ENCODE measurements around the gene DCTD. TPM values are rescaled to one million over a fixed set of nuclear protein-coding genes. Genes with fewer than 3 reads are reported as not detected.

DCTD gene
- total and polyA plus RNA-seq, 2 experiments from 2014 or later, result 133 to 170 TPM

- no peaks in the 10 kb centered on the region for H3K27me3 ChIP-seq (replicated peaks; ENCODE audit: insufficient read depth)
- no peak overlapping the region for H3K27ac ChIP-seq
- TF ChIP-seq EZH2 (IDR thresholded peaks at IDR 0.05; ENCODE audit: insufficient read depth, poor library complexity, severe bottlenecking) (no peak), EZH2phosphoT487 (IDR thresholded peaks at IDR 0.05; ENCODE audit: insufficient read depth, low read depth) (no peak)
- H3K4me2 ChIP-seq (ENCODE audit: unreplicated experiment), result no peak overlapping the region
- peaks cover 14% of the 10 kb centered on the region for H3K79me2 ChIP-seq (ENCODE audit: insufficient read depth)
- H3K4me1 ChIP-seq (ENCODE audit: insufficient read depth), result no peaks in the 10 kb centered on the region
- 90% methylated on average over 19 of the region's 19 CpGs for WGBS, 2 experiments (ENCODE audit: low coverage in 1 of 2, low lambda C conversion rate in 2 of 2, missing lambda C conversion rate in 2 of 2)
- no peaks in the 10 kb centered on the region for H3F3A ChIP-seq (ENCODE audit: insufficient read depth)
- H3K9me3 ChIP-seq (ENCODE audit: low read depth), result no peaks in the 10 kb centered on the region
- H3K36me3 ChIP-seq (ENCODE audit: low read depth), result peaks cover 50% of the 10 kb centered on the region
- no peak overlapping the region for H3K9ac ChIP-seq
- H3K9me2 ChIP-seq (ENCODE audit: insufficient read depth), result no peaks in the 10 kb centered on the region
- H4K20me1 ChIP-seq (ENCODE audit: insufficient read depth), result no peaks in the 10 kb centered on the region
- in situ Hi-C loops (cut with MboI), result no loop called here
- no peak overlapping the region for H3K4me3 ChIP-seq
- DNase-seq, result no peak
- H2AFZ ChIP-seq, result no peak overlapping the region
Measured at GRCh38 chr4:182893474-182894080, 23.6 kb downstream of the DCTD start.

- TF ChIP-seq EZH2phosphoT487 (IDR thresholded peaks at IDR 0.05; ENCODE audit: insufficient read depth, low read depth) (no peak), EZH2 (IDR thresholded peaks at IDR 0.05; ENCODE audit: insufficient read depth, poor library complexity, severe bottlenecking) (no peak)
- no peaks in the 10 kb centered on the region for H3K9me3 ChIP-seq (ENCODE audit: low read depth)
- no peaks in the 10 kb centered on the region for H3F3A ChIP-seq (ENCODE audit: insufficient read depth)
- no peaks in the 10 kb centered on the region for H3K9me2 ChIP-seq (ENCODE audit: insufficient read depth)
- H3K4me1 ChIP-seq (ENCODE audit: insufficient read depth), result no peaks in the 10 kb centered on the region
- in situ Hi-C loops (cut with MboI), result no loop called here
- H4K20me1 ChIP-seq (ENCODE audit: insufficient read depth), result no peaks in the 10 kb centered on the region
- DNase-seq, result no peak
- no peak overlapping the region for H3K4me2 ChIP-seq (ENCODE audit: unreplicated experiment)
- no peaks in the 10 kb centered on the region for H3K27me3 ChIP-seq (replicated peaks; ENCODE audit: insufficient read depth)
- peaks cover 51% of the 10 kb centered on the region for H3K36me3 ChIP-seq (ENCODE audit: low read depth)
- H3K79me2 ChIP-seq (ENCODE audit: insufficient read depth), result peaks cover 11% of the 10 kb centered on the region
- H3K27ac ChIP-seq, result no peak overlapping the region
- no peak overlapping the region for H3K9ac ChIP-seq
- no peak overlapping the region for H2AFZ ChIP-seq
- no peak overlapping the region for H3K4me3 ChIP-seq
- WGBS, 2 experiments (ENCODE audit: low coverage in 1 of 2, low lambda C conversion rate in 2 of 2, missing lambda C conversion rate in 2 of 2), result 96 to 98% methylated on average over 6 of the region's 6 CpGs
Measured at GRCh38 chr4:182893047-182893446, 24.1 kb downstream of the DCTD start.

GRCh38 chr4:182890202-182890601 lies 27.0 kb downstream of the DCTD start:
- DNase-seq, result no peak
- no peaks in the 10 kb centered on the region for H3K9me3 ChIP-seq (ENCODE audit: low read depth)
- TF ChIP-seq EZH2 (IDR thresholded peaks at IDR 0.05; ENCODE audit: insufficient read depth, poor library complexity, severe bottlenecking), result no peak
- no peak for TF ChIP-seq EZH2phosphoT487 (IDR thresholded peaks at IDR 0.05; ENCODE audit: insufficient read depth, low read depth)
- H3K36me3 ChIP-seq (ENCODE audit: low read depth), result peaks cover 70% of the 10 kb centered on the region
- no peak overlapping the region for H3K4me2 ChIP-seq (ENCODE audit: unreplicated experiment)
- no peak overlapping the region for H3K4me3 ChIP-seq
- no peak overlapping the region for H3K27ac ChIP-seq
- H3K9ac ChIP-seq, result no peak overlapping the region
- H3F3A ChIP-seq (ENCODE audit: insufficient read depth), result 0 out of 2 replicates have a peak, but pooled peaks cover under 1% of the 10 kb centered on the region
- no peaks in the 10 kb centered on the region for H3K9me2 ChIP-seq (ENCODE audit: insufficient read depth)
- H2AFZ ChIP-seq, result no peak overlapping the region
- in situ Hi-C loops (cut with MboI), result no loop called here
- no peaks in the 10 kb centered on the region for H3K27me3 ChIP-seq (replicated peaks; ENCODE audit: insufficient read depth)
- 86 to 90% methylated on average over 10 of the region's 10 CpGs for WGBS, 2 experiments (ENCODE audit: low coverage in 1 of 2, low lambda C conversion rate in 2 of 2, missing lambda C conversion rate in 2 of 2)
- H3K4me1 ChIP-seq (ENCODE audit: insufficient read depth), result no peaks in the 10 kb centered on the region
- H4K20me1 ChIP-seq (ENCODE audit: insufficient read depth), result no peaks in the 10 kb centered on the region
- H3K79me2 ChIP-seq (ENCODE audit: insufficient read depth), result 0 out of 2 replicates have a peak, but pooled peaks cover 5% of the 10 kb centered on the region

GRCh38 chr4:182888891-182889290 lies 28.3 kb downstream of the DCTD start:
- in situ Hi-C loops (cut with MboI), result no loop called here
- Histone ChIP-seq H3K4me1 (ENCODE audit: insufficient read depth) (no peaks in the 10 kb centered on the region), H3K79me2 (ENCODE audit: insufficient read depth) (0 out of 2 replicates have a peak, but pooled peaks cover 5% of the 10 kb centered on the region)

More at GRCh38 chr4:182888891-182889290, 28.3 kb downstream of the DCTD start:
- H3K36me3 ChIP-seq (ENCODE audit: low read depth), result peaks cover 73% of the 10 kb centered on the region
- no peak overlapping the region for H3K9ac ChIP-seq
- no peak overlapping the region for H3K4me2 ChIP-seq (ENCODE audit: unreplicated experiment)
- H3F3A ChIP-seq (ENCODE audit: insufficient read depth), result 0 out of 2 replicates have a peak, but pooled peaks cover 7% of the 10 kb centered on the region
- H3K9me3 ChIP-seq (ENCODE audit: low read depth), result no peaks in the 10 kb centered on the region
- no peak overlapping the region for H2AFZ ChIP-seq
- H3K4me3 ChIP-seq, result no peak overlapping the region
- no peak for TF ChIP-seq EZH2phosphoT487 (IDR thresholded peaks at IDR 0.05; ENCODE audit: insufficient read depth, low read depth)
- DNase-seq, result no peak
- no peaks in the 10 kb centered on the region for H3K9me2 ChIP-seq (ENCODE audit: insufficient read depth)
- WGBS, 2 experiments (ENCODE audit: low coverage in 1 of 2, low lambda C conversion rate in 2 of 2, missing lambda C conversion rate in 2 of 2), result 87 to 91% methylated on average over 4 of the region's 4 CpGs
- H4K20me1 ChIP-seq (ENCODE audit: insufficient read depth), result no peaks in the 10 kb centered on the region
- no peaks in the 10 kb centered on the region for H3K27me3 ChIP-seq (replicated peaks; ENCODE audit: insufficient read depth)
- no peak overlapping the region for H3K27ac ChIP-seq
